HEK293 (cell line): ENCODE measurements around the gene PTGER1.

Source experiments
- CTCF ChIP-seq: fragments of 450-650 bp; formaldehyde crosslinking; IDR thresholded peaks from 2 replicates; pipeline ENCODE4 v1.5.1; 2016; ENCODE audit warnings: missing biosample characterization, missing genetic modification characterization
- GLI4 ChIP-seq: fragments of 450-650 bp; formaldehyde crosslinking; IDR thresholded peaks from 2 replicates; pipeline ENCODE4 v1.5.1; 2016; ENCODE audit warnings: missing biosample characterization, missing genetic modification characterization
- REPIN1 ChIP-seq: fragments of 450-650 bp; formaldehyde crosslinking; IDR thresholded peaks from 2 replicates; pipeline ENCODE4 v1.5.1; 2017; ENCODE audit warnings: missing biosample characterization, missing genetic modification characterization, low read depth
- REST ChIP-seq: fragments of 450-650 bp; formaldehyde crosslinking; IDR thresholded peaks from 2 replicates; pipeline ENCODE4 v1.5.1; 2016; ENCODE audit warnings: missing biosample characterization, missing genetic modification characterization
- TCF7L2 ChIP-seq: IDR thresholded peaks from 2 replicates; pipeline ENCODE4 v1.6.1; 2011; ENCODE audit warnings: low read depth, mild to moderate bottlenecking, inconsistent platforms, low read length, moderate library complexity, borderline replicate concordance
- YY1 ChIP-seq: fragments of 450-650 bp; formaldehyde crosslinking; IDR thresholded peaks from 2 replicates; pipeline ENCODE4 v1.5.1; 2018; ENCODE audit warnings: missing biosample characterization, missing genetic modification characterization
- ZBTB7A ChIP-seq: fragments of 450-650 bp; formaldehyde crosslinking; IDR thresholded peaks from 2 replicates; pipeline ENCODE4 v1.5.1; 2016; ENCODE audit warnings: low read depth, missing biosample characterization, missing genetic modification characterization
- ZNF658 ChIP-seq: fragments of 450-650 bp; formaldehyde crosslinking; IDR thresholded peaks from 2 replicates; pipeline ENCODE4; 2016; ENCODE audit warnings: missing biosample characterization, missing genetic modification characterization
- ZNF747 ChIP-seq: fragments of 450-650 bp; formaldehyde crosslinking; IDR thresholded peaks from 2 replicates; pipeline ENCODE4 v1.5.1; 2016; ENCODE audit warnings: missing biosample characterization, missing genetic modification characterization
- ZNF777 ChIP-seq: fragments of 450-650 bp; formaldehyde crosslinking; IDR thresholded peaks from 2 replicates; pipeline ENCODE4 v1.5.1; 2017; ENCODE audit warnings: missing biosample characterization, missing genetic modification characterization, borderline replicate concordance
- ZNF837 ChIP-seq: fragments of 450-650 bp; formaldehyde crosslinking; IDR thresholded peaks from 2 replicates; pipeline ENCODE4 v1.5.1; 2016; ENCODE audit warnings: missing biosample characterization, missing genetic modification characterization

GRCh38 chr19:14472202-14472938 lies 2.8 kb downstream of the PTGER1 start:
- TF ChIP-seq CTCF (peak; percentile 69), ZNF658 (tag by site-specific recombination) (no peak), YY1 (no peak), REPIN1 (tag by site-specific recombination) (no peak), ZNF837 (tag by site-specific recombination) (no peak), ZBTB7A (tag by site-specific recombination) (no peak), ZNF747 (no peak), ZNF777 (tag by site-specific recombination) (no peak), REST (no peak), GLI4 (tag by site-specific recombination) (no peak), TCF7L2 (no peak)
